Measurements from ENCODE around the gene CHDH.

DNA sequence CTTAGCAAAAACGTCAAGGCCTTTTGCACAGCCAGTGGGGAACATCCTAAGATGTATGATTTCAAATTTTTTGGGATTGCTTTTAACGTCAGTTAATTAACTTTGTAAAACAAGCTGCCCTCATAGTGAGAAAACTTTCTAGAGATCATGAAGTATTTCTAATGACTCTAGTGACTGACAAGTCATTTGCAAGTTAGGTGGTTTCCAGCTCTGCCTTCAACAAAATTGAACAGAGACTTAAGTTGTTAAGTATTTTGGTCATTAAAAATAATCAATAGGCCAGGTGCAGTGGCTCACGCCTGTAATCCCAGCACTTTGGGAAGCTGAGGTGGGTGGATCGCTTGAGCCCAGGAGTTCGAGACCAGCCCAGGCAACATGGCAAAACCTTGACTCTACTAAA, 71.2 kb downstream of the CHDH start:
- TF ChIP-seq, protein P1, sequence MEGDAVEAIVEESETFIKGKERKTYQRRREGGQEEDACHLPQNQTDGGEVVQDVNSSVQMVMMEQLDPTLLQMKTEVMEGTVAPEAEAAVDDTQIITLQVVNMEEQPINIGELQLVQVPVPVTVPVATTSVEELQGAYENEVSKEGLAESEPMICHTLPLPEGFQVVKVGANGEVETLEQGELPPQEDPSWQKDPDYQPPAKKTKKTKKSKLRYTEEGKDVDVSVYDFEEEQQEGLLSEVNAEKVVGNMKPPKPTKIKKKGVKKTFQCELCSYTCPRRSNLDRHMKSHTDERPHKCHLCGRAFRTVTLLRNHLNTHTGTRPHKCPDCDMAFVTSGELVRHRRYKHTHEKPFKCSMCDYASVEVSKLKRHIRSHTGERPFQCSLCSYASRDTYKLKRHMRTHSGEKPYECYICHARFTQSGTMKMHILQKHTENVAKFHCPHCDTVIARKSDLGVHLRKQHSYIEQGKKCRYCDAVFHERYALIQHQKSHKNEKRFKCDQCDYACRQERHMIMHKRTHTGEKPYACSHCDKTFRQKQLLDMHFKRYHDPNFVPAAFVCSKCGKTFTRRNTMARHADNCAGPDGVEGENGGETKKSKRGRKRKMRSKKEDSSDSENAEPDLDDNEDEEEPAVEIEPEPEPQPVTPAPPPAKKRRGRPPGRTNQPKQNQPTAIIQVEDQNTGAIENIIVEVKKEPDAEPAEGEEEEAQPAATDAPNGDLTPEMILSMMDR (IDR thresholded peaks at IDR 0.05; ENCODE audit: extremely low read depth in 1 of 2, insufficient read depth in 1 of 2, low read depth in 1 of 2, low read length in 2 of 2): no peak
- TF ChIP-seq EZH2 (IDR thresholded peaks at IDR 0.05; ENCODE audit: borderline replicate concordance, low read depth, low read length, severe bottlenecking) (no peak), POLR2A (IDR thresholded peaks at IDR 0.05; ENCODE audit: low read depth, low read length) (no peak), POLR2AphosphoS5 (IDR thresholded peaks at IDR 0.05; ENCODE audit: insufficient read depth, low read depth, low read length) (no peak), JUN (IDR thresholded peaks at IDR 0.05; ENCODE audit: borderline replicate concordance, insufficient read depth, insufficient read length, low read depth) (no peak), FOS (IDR thresholded peaks at IDR 0.05; ENCODE audit: borderline replicate concordance, insufficient read depth, low read length) (no peak), GATA2 (IDR thresholded peaks at IDR 0.05; ENCODE audit: insufficient read depth, insufficient read length, low read depth, low read length) (no peak), MYC (IDR thresholded peaks at IDR 0.05; ENCODE audit: low read depth, low read length) (no peak)
- TF ChIP-seq, protein P2, sequence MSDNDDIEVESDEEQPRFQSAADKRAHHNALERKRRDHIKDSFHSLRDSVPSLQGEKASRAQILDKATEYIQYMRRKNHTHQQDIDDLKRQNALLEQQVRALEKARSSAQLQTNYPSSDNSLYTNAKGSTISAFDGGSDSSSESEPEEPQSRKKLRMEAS (IDR thresholded peaks at IDR 0.05; ENCODE audit: insufficient read depth, insufficient read length): no peak
